Measurements from ENCODE around the gene FBXO42.

DNA sequence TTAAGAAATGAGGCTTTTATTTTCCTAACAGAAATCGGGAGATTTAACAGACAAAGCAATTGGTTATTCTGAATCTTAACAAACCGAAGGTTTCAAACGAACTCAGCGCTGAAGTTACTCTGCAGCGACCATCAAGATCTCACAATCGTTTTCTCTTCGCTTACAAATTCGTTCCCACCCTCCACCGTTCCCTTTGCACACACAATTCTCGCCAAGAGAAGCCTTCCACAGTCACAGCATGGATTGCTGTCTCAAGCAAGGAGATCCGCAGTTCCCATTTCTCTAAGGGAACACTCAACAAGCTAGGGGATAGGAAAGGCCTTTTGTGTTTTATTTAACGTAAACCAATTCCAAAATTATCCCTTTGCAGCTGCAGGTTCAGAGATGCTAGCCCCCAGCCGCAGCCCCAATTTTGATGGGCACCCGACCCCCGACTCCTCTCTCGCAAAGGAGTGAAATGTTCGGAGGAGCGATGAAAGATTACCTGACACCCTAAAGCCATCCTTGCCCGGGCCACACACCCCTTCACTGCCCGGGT is 755 bp downstream of the FBXO42 start:
- TF ChIP-seq MEF2D (CRISPR knock-in tag; IDR thresholded peaks at IDR 0.05) (no peak), ARNTL (CRISPR knock-in tag; IDR thresholded peaks at IDR 0.05) (no peak), TBX3 (IDR thresholded peaks at IDR 0.05; ENCODE audit: borderline replicate concordance) (no peak), ZNF777 (CRISPR knock-in tag; IDR thresholded peaks at IDR 0.05) (no peak), FLYWCH1 (CRISPR knock-in tag; IDR thresholded peaks at IDR 0.05) (no peak), ZNF547 (CRISPR knock-in tag; IDR thresholded peaks at IDR 0.05) (no peak; the same call in 1 of the 2 replicates), ZNF274 (CRISPR knock-in tag; IDR thresholded peaks at IDR 0.05) (no peak)
- TF ChIP-seq, protein P1, sequence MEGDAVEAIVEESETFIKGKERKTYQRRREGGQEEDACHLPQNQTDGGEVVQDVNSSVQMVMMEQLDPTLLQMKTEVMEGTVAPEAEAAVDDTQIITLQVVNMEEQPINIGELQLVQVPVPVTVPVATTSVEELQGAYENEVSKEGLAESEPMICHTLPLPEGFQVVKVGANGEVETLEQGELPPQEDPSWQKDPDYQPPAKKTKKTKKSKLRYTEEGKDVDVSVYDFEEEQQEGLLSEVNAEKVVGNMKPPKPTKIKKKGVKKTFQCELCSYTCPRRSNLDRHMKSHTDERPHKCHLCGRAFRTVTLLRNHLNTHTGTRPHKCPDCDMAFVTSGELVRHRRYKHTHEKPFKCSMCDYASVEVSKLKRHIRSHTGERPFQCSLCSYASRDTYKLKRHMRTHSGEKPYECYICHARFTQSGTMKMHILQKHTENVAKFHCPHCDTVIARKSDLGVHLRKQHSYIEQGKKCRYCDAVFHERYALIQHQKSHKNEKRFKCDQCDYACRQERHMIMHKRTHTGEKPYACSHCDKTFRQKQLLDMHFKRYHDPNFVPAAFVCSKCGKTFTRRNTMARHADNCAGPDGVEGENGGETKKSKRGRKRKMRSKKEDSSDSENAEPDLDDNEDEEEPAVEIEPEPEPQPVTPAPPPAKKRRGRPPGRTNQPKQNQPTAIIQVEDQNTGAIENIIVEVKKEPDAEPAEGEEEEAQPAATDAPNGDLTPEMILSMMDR (CRISPR knock-in tag; IDR thresholded peaks at IDR 0.05), result no peak
